Activated CD4-positive, alpha-beta memory T cell treated with anti-CD3 and anti-CD28 coated beads, Interleukin-2, amount 10 ng/mL, durations not matched to agents 7 days and 5 days (primary cell): ENCODE data around the gene TNS2. TPM values are rescaled to one million over a fixed set of nuclear protein-coding genes. Genes with fewer than 3 reads are reported as not detected.

ENCODE experiments used
- CTCF ChIA-PET: fragments of 350-600 bp; sonication (Branson Sonifier 250); formaldehyde crosslinking; loops from one replicate; lab custom pipeline; 2021; ENCODE audit warnings: antibody characterized with exemption, inconsistent platforms; lab: Charles Lee
- POLR2A ChIA-PET: fragments of 350-600 bp; sonication (Branson Sonifier 250); formaldehyde crosslinking; loops from one replicate; lab custom pipeline; 2021; ENCODE audit warnings: antibody characterized with exemption; lab: Charles Lee
- DNase-seq: peaks from one replicate; pipeline ENCODE4 v3.0.0-alpha.2; 2020
- H3K27ac Mint-ChIP-seq: one replicate; pipeline ENCODE4 v1.8.0; 2021; ENCODE audit warnings: mild to moderate bottlenecking, mixed read lengths
- H3K27me3 Mint-ChIP-seq: one replicate; pipeline ENCODE4 v1.8.0; 2021; ENCODE audit warnings: mixed read lengths
- H3K36me3 Mint-ChIP-seq: one replicate; pipeline ENCODE4 v1.8.0; 2021; ENCODE audit warnings: low read depth, mixed read lengths
- H3K4me1 Mint-ChIP-seq: one replicate; pipeline ENCODE4 v1.8.0; 2021; ENCODE audit warnings: mixed read lengths
- H3K4me3 Mint-ChIP-seq: one replicate; pipeline ENCODE4 v1.8.0; 2021; ENCODE audit warnings: mild to moderate bottlenecking, mixed read lengths
- H3K9me3 Mint-ChIP-seq: one replicate; pipeline ENCODE4 v1.8.0; 2021; ENCODE audit warnings: mixed read lengths
- total RNA-seq, 2 experiments: library from RNA; stranded (reverse); gene quantifications; one replicate each; pipeline ENCODE4 v1.2.3, GENCODE V29; 2021

The TNS2 gene
- total RNA-seq, 2 experiments from 2014 or later = 0.78 to 0.83 TPM

DNA sequence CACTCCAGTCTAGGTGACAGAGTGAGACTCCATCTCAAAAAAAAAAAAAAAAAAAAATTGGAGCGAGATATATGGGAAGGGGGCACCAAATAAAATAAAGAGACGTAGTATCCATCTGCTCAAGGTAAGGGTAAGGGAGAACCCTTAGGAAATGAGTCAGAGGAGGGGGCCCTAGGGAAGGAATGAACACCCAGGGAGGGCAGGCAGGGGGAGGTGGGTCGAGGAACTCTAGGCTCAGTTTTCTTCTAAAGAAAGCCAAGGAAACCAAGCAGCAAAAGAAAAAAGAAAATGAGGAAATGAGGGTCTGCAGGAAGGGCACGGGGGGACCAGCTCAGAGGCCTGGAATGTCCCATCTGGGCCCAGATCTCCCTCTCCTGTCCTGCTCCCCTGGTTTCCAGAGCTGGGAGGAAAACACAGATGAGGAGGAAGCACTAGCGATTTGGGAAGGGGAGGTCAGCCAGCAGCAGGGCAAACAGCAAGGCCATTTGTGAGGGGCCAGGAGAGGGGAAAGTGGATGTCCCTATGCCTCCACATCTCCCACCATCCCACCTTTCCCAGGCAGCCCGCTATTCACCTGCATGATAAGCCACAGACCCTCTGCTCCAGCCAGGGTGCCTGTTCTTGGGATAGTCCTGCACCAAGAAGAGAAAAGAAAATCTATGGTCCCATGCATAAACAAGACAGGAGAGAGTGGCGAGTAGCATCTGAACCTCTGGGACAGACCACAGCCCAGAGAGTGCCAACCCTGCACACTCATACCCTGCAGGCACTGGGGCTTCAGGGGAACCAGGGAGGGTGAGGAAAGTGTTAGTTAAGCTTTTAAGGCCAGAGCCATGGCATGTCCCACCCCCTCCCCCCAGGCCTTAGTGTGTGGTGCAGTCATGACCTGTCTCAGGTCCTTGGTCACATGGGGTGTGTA, 17.5 kb downstream of the TNS2 start:
- H3K27ac Mint-ChIP-seq = no peak overlapping the region
- no peaks in the 10 kb centered on the region for H3K27me3 Mint-ChIP-seq

GRCh38 chr12:53067993-53068770, 18.3 kb downstream of the TNS2 start:
- H3K4me3 Mint-ChIP-seq = no peak overlapping the region
- no peaks in the 10 kb centered on the region for H3K27me3 Mint-ChIP-seq
- H3K27ac Mint-ChIP-seq = no peak overlapping the region
- peaks cover 48% of the 10 kb centered on the region for H3K36me3 Mint-ChIP-seq
- ChIA-PET POLR2A (interaction anchor here (4.5 to 8.4 kb wide), 2 partner anchors 12 to 30 kb away, joined by 25 to 45 read pairs; partner anchors contain the start of genes IGFBP6 and SPRYD3), CTCF (interaction anchor here (1.7 to 9.4 kb wide), 5 partner anchors 11 to 253 kb away, joined by 4 to 236 read pairs (median 47); partner anchors contain the start of genes AAAS, IGFBP6, SOAT2 and SPRYD3)
- no peaks in the 10 kb centered on the region for H3K9me3 Mint-ChIP-seq
- H3K4me1 Mint-ChIP-seq = peaks cover 12% of the 10 kb centered on the region
- DNase-seq = no peak

More for the DNA sequence above, 17.5 kb downstream of the TNS2 start:
- H3K9me3 Mint-ChIP-seq = no peaks in the 10 kb centered on the region
- ChIA-PET CTCF (interaction anchor here (1.6 to 9.4 kb wide), 11 partner anchors 12 to 254 kb away, joined by 4 to 236 read pairs (median 8); partner anchors contain the start of genes AAAS, IGFBP6, SOAT2 and SPRYD3), POLR2A (interaction anchor here (1.1 to 8.4 kb wide), 5 partner anchors 12 to 121 kb away, joined by 3 to 45 read pairs (median 18); partner anchors contain the start of genes IGFBP6, SOAT2 and SPRYD3)
- no peak overlapping the region for H3K4me3 Mint-ChIP-seq
- H3K36me3 Mint-ChIP-seq = peaks cover 43% of the 10 kb centered on the region
- peaks cover 9% of the 10 kb centered on the region for H3K4me1 Mint-ChIP-seq
- no peak for DNase-seq

DNA sequence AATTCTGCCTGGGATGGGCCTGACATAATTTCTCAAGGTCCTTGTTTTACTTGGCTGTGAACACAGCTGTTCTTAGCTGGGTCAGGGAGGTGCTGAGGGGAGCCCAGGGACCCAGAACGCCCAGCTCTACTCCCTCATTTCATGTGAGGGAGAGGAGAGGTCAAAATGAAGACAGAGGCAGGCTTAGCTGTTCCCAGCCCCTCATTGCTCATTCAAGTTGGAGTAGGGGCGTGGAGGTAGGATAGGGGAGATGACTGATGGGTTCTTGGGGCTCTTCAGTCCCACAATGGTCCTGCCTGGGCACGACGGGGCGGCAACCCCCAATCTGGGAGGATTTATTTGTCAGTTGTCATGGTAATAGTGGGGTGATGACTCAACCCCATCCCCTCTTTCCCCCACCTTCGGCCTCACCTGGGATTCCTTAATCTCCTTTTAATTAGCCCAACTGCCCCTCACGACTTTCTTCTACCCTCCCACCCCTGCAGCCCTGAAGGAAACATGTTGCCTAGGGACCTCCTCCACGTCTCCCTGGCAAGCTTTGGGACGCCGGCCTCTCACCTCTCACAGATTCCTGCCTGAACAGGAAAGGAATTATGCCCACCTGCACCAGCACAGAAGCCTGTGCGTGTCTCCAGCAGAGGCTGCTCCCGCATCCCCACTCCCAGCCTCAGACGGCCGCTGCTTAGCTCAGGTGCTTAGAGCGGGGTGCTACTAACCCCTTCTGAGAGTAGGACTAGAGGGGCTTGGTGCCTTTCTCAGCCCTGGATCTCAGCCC, 19.1 kb downstream of the TNS2 start:
- H3K36me3 Mint-ChIP-seq = peaks cover 49% of the 10 kb centered on the region
- no peaks in the 10 kb centered on the region for H3K27me3 Mint-ChIP-seq
- no peak for DNase-seq
- no peak overlapping the region for H3K27ac Mint-ChIP-seq
- no peaks in the 10 kb centered on the region for H3K9me3 Mint-ChIP-seq
- ChIA-PET CTCF (interaction anchor here (1.7 to 9.4 kb wide), 5 partner anchors 10 to 252 kb away, joined by 4 to 236 read pairs (median 47); partner anchors contain the start of genes AAAS, IGFBP6, SOAT2 and SPRYD3), POLR2A (interaction anchor here (1.2 to 8.4 kb wide), 2 partner anchors 10 to 29 kb away, joined by 6 to 45 read pairs; partner anchors contain the start of genes IGFBP6 and SPRYD3)
- no peak overlapping the region for H3K4me3 Mint-ChIP-seq
- H3K4me1 Mint-ChIP-seq = peaks cover 12% of the 10 kb centered on the region

DNA sequence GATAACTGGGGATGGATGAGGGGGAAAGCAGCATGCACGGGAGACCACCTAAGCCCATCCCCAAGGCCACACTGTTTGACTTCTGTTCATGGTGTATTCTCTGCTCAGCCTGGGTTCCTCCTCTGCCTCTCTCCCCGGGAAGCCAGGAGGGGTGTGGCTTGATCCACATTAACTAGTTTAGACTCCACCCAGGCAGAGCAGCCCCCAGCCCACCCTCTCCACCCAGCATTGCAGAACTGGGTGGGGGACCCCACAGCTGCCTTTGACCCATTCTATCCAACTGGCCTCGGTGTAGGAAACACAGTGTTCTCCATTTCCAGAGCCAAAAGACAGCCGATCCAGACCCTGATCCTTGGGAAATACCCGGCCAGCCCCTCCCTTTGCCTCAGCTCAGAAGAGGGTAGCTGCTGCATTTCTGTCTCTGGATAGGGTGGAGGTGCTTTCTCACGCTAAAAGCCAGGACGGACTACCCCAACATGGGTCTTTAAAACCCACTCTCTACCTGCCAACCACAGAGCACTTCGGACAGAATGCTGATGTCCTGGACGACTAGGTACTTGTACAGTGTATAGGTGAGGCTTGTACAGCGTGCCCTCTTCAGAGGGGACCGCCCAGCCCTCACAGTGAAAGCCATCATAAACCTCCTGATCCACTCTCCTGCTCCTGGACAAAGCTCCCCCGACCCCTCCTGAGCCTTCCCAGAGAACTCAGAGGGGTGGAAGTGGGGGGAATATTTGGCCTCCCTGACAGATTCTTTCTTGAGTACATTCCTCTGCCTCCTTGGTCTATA, 20.0 kb downstream of the TNS2 start:
- ChIA-PET CTCF (interaction anchor here (9.4 kb wide), 1 partner anchor 30 kb away, joined by 236 read pairs; the partner anchor contains the start of genes IGFBP6 and SOAT2), POLR2A (interaction anchor here (1.2 to 8.4 kb wide), 2 partner anchors 10 to 29 kb away, joined by 6 to 45 read pairs; partner anchors contain the start of genes IGFBP6 and SPRYD3)
- no peaks in the 10 kb centered on the region for H3K9me3 Mint-ChIP-seq
- peaks cover 13% of the 10 kb centered on the region for H3K4me1 Mint-ChIP-seq
- DNase-seq = no peak
- H3K27me3 Mint-ChIP-seq = no peaks in the 10 kb centered on the region
- no peak overlapping the region for H3K27ac Mint-ChIP-seq
- H3K4me3 Mint-ChIP-seq = no peak overlapping the region
- peaks cover 52% of the 10 kb centered on the region for H3K36me3 Mint-ChIP-seq

DNA sequence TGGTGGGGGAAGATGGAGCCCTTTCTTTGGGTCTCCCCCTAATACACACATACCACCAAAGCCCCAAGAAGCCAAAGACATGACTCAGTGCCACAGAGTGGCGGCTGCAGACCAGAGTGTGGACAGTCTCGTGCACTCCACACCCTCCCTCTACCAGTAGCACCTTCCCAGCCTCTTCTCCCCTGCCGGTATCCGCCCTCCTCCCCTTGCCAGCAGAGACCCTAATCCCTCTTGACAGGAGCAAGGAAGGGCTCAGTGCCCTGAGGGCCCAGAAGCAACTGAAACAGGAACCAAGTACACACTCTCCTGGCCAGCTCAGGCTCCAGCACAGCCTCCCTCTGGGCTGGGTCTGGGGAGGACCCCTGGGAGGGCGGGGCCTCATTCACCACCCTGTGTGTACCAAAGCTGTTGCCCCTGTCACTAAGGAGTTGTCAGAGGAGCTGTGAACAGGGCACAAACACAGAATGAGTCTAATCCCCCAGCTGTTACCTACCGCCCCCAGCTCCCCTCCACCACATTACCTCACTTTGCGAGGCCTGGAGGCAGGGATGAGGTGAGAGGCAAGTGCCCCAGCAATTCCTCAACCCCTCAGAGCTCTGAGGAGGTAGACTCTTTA, 21.1 kb downstream of the TNS2 start:
- ChIA-PET POLR2A (interaction anchor here (1.7 kb wide), 1 partner anchor 32 kb away, joined by 5 read pairs; the partner anchor contains the start of gene SOAT2), CTCF (interaction anchor here (0.6 to 2.4 kb wide), 2 partner anchors 28 to 48 kb away, joined by 3 to 7 read pairs; no protein-coding TSS in a partner anchor)

DNA sequence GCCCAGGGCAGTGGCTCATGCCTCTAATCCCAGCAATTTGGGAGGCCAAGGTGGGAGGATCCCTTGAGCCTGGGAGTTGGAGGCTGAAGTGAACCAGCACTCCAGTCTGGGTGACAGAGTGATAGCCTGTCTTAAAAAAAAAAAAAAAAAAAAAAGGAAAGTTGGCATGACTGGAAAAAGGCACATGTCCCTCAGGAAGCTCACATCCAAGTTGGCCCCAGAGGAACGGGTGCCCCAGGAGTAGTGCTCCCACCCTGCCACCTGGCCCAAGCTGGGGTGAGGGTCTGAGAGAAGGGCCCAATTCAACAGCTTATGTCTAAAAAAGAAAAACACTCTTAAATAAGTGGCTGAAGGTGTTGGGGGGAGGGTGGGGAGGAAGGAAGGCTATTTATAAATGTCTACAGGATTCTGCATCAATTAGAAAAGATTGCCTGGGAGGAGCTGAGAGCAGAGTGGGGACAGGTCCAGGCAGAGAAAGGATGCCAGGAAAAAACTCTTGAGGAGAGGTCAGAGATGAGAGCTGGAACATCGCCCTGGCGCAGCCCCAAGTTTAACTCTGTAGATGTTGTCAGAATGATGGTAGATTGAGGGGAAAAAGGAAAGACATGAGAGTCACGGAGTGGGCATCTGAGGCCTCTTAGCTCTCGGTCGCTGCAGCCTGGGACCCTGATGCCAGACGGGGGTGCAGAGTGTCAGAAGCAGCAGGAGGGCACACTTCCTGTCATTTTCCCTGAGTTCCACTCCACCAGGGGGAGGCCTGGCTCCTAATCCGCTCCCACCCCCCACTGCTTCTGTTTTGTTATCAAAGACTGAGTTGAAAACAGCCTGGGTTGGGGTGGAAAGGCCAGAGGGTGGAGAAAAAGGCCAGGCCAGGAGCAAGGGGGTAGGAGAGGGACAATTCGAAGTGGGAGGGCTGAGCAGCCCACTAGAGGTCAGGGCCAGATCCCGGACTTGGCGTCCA, 22.0 kb downstream of the TNS2 start:
- Mint-ChIP-seq H3K36me3 (peaks cover 50% of the 10 kb centered on the region), H3K4me1 (peaks cover 5% of the 10 kb centered on the region), H3K4me3 (no peak overlapping the region), H3K9me3 (no peaks in the 10 kb centered on the region), H3K27ac (no peak overlapping the region), H3K27me3 (no peaks in the 10 kb centered on the region)
- ChIA-PET CTCF (interaction anchor here (0.6 to 2.4 kb wide), 5 partner anchors 9 to 69 kb away, joined by 3 to 7 read pairs (median 3); no protein-coding TSS in a partner anchor), POLR2A (interaction anchor here (1.2 to 1.7 kb wide), 2 partner anchors 27 to 31 kb away, joined by 3 to 5 read pairs; partner anchors contain the start of gene SOAT2)
- no peak for DNase-seq

More for the DNA sequence above, 21.1 kb downstream of the TNS2 start:
- no peak overlapping the region for H3K27ac Mint-ChIP-seq
- H3K36me3 Mint-ChIP-seq = peaks cover 52% of the 10 kb centered on the region
- no peaks in the 10 kb centered on the region for H3K27me3 Mint-ChIP-seq
- no peak overlapping the region for H3K4me3 Mint-ChIP-seq
- peaks cover 11% of the 10 kb centered on the region for H3K4me1 Mint-ChIP-seq
- H3K9me3 Mint-ChIP-seq = no peaks in the 10 kb centered on the region
- no peak for DNase-seq

DNA sequence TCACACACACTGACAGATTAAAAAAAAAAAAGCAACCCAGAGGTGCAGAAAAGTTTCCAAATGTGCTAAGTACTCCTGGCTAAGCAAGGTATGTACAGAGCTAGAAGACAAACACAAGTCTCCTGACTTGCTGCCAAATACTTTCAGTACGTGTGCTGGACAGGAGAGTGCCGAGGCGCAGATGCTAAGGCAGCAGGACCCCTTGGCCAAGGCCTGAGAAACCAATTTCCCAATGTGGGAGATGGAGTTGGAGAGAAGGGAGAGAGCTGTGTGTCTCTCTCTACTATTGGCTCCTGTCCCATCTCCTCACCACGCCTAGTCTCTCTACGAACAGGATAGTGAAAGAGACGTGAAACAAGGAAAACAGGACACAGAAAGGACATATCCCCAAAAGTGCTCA, 24.0 kb downstream of the TNS2 start:
- Mint-ChIP-seq H3K36me3 (peaks cover 54% of the 10 kb centered on the region), H3K27ac (no peak overlapping the region), H3K9me3 (no peaks in the 10 kb centered on the region), H3K4me1 (peaks cover 23% of the 10 kb centered on the region), H3K4me3 (no peak overlapping the region), H3K27me3 (no peaks in the 10 kb centered on the region)
- ChIA-PET CTCF (interaction anchor here (0.6 kb wide), 1 partner anchor 19 kb away, joined by 3 read pairs; no protein-coding TSS in a partner anchor), POLR2A (interaction anchor here (1.1 to 1.8 kb wide), 4 partner anchors 10 to 29 kb away, joined by 3 to 4 read pairs (median 3); partner anchors contain the start of genes IGFBP6 and SOAT2)
- DNase-seq = no peak

- Mint-ChIP-seq H3K9me3 (no peaks in the 10 kb centered on the region), H3K36me3 (peaks cover 54% of the 10 kb centered on the region), H3K27ac (no peak overlapping the region), H3K27me3 (no peaks in the 10 kb centered on the region), H3K4me1 (peaks cover 26% of the 10 kb centered on the region), H3K4me3 (no peak overlapping the region)
- ChIA-PET POLR2A (interaction anchor here (1.2 to 1.8 kb wide), 2 partner anchors 18 to 23 kb away, joined by 3 to 4 read pairs; partner anchors contain the start of gene IGFBP6), CTCF (no interaction called here)
- no peak for DNase-seq
Observed at GRCh38 chr12:53074283-53074998, 24.6 kb downstream of the TNS2 start.

- no peak for DNase-seq
- H3K9me3 Mint-ChIP-seq = no peaks in the 10 kb centered on the region
- no peak overlapping the region for H3K4me3 Mint-ChIP-seq
- no peak overlapping the region for H3K27ac Mint-ChIP-seq
- H3K27me3 Mint-ChIP-seq = no peaks in the 10 kb centered on the region
- H3K4me1 Mint-ChIP-seq = peaks cover 31% of the 10 kb centered on the region
- peaks cover 54% of the 10 kb centered on the region for H3K36me3 Mint-ChIP-seq
- ChIA-PET POLR2A (interaction anchor here (1.3 kb wide), 1 partner anchor 24 kb away, joined by 3 read pairs; no protein-coding TSS in a partner anchor), CTCF (interaction anchor here (1.4 to 8.3 kb wide), 2 partner anchors 8 to 24 kb away, joined by 7 to 82 read pairs; no protein-coding TSS in a partner anchor)
Observed at GRCh38 chr12:53074999-53075370, 25.1 kb downstream of the TNS2 start.
